ENCODE data around the gene PLA2G1B.

Gene PLA2G1B

GRCh38 chr12:120327593-120327992 lies at the start of gene PLA2G1B:
PLA2G1B (minus strand) TSS chr12:120327779; CDS start chr12:120327753, 26 bp downstream.
- DNase-seq (ENCODE audit: low read depth): no peak

GRCh38 chr12:120376934-120377572 lies 49.5 kb upstream of the PLA2G1B start:
- DNase-seq (ENCODE audit: low read depth): no peak

- DNase-seq (ENCODE audit: low read depth): no peak
These were observed 48.8 kb upstream of the PLA2G1B start for GRCh38 chr12:120376416-120376815.

- DNase-seq (ENCODE audit: low read depth): no peak
These were observed 48.4 kb upstream of the PLA2G1B start for GRCh38 chr12:120376009-120376408.

- no peak for DNase-seq (ENCODE audit: low read depth)
These were observed 46.1 kb upstream of the PLA2G1B start for GRCh38 chr12:120373683-120374082.

GRCh38 chr12:120370343-120371243 lies 43.0 kb upstream of the PLA2G1B start:
- DNase-seq (ENCODE audit: low read depth): no peak

- DNase-seq (ENCODE audit: low read depth): no peak
These were observed 42.2 kb upstream of the PLA2G1B start for GRCh38 chr12:120369603-120370342.

GRCh38 chr12:120368789-120369602 lies 41.4 kb upstream of the PLA2G1B start, which contains the start of gene MSI1:
MSI1 (minus strand) TSS chr12:120369164; CDS start chr12:120369091, 73 bp downstream.
- DNase-seq (ENCODE audit: low read depth): no peak

GRCh38 chr12:120367924-120368788 lies 40.6 kb upstream of the PLA2G1B start:
- no peak for DNase-seq (ENCODE audit: low read depth)

GRCh38 chr12:120367233-120367923 lies 39.8 kb upstream of the PLA2G1B start:
- no peak for DNase-seq (ENCODE audit: low read depth)

GRCh38 chr12:120366845-120367232 lies 39.3 kb upstream of the PLA2G1B start:
- DNase-seq (ENCODE audit: low read depth): no peak

GRCh38 chr12:120366341-120366705 lies 38.7 kb upstream of the PLA2G1B start:
- DNase-seq (ENCODE audit: low read depth): no peak

- no peak for DNase-seq (ENCODE audit: low read depth)
These were observed 38.2 kb upstream of the PLA2G1B start for GRCh38 chr12:120365675-120366340.

GRCh38 chr12:120364487-120364886 lies 36.9 kb upstream of the PLA2G1B start:
- DNase-seq (ENCODE audit: low read depth): no peak

- DNase-seq (ENCODE audit: low read depth): no peak
These were observed 35.8 kb upstream of the PLA2G1B start for GRCh38 chr12:120363274-120363855.

- DNase-seq (ENCODE audit: low read depth): no peak
These were observed 35.1 kb upstream of the PLA2G1B start for GRCh38 chr12:120362516-120363273.

GRCh38 chr12:120361506-120362208 lies 34.1 kb upstream of the PLA2G1B start:
- peak; percentile 61 for DNase-seq (ENCODE audit: low read depth)

- DNase-seq (ENCODE audit: low read depth): no peak
These were observed 31.5 kb upstream of the PLA2G1B start for GRCh38 chr12:120359128-120359527.

All from EH (cell line).